Tibial nerve (tissue), 4 donors: ENCODE measurements around the gene CCDC188.

Experiments used
- EP300 ChIP-seq, 2 donors: sonication (generic); formaldehyde crosslinking; IDR thresholded peaks; one replicate each; pipeline ENCODE4 v1.6.1; 2017; ENCODE audit warnings: antibody characterized with exemption in 2 of 2, mild to moderate bottlenecking in 1 of 2
- TF ChIP-seq, protein P1 (sequence below), 5 experiments: fragments of 200-600 bp in 3 of 5; fragments of 450-650 bp in 2 of 5; sonication (generic) in 3 of 5; IDR thresholded peaks; one replicate each; pipeline ENCODE4 v1.5.1; 2016 to 2019; ENCODE audit warnings: antibody characterized with exemption in 5 of 5, mild to moderate bottlenecking in 3 of 5, moderate library complexity in 2 of 5

DNA sequence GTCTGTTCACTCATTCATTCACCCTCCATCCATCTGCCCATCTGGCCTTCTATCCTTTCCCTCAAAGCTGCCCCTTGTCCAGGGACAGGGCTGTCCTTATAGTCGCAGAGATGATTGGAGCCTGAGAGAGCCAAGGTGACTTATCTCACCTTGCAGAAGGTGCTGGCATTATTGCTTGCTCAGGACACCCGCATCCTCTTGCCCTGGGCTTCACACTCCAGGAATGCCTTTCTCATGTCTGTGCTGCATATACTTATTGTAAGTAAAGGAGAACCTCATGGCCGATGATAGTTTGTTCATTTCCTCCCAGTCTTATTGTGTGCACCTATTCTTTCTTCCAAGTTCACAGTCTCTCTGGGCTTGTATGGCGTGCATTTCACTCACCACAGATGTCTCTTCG is 49.1 kb upstream of the CCDC188 start:
- TF ChIP-seq, protein P1, sequence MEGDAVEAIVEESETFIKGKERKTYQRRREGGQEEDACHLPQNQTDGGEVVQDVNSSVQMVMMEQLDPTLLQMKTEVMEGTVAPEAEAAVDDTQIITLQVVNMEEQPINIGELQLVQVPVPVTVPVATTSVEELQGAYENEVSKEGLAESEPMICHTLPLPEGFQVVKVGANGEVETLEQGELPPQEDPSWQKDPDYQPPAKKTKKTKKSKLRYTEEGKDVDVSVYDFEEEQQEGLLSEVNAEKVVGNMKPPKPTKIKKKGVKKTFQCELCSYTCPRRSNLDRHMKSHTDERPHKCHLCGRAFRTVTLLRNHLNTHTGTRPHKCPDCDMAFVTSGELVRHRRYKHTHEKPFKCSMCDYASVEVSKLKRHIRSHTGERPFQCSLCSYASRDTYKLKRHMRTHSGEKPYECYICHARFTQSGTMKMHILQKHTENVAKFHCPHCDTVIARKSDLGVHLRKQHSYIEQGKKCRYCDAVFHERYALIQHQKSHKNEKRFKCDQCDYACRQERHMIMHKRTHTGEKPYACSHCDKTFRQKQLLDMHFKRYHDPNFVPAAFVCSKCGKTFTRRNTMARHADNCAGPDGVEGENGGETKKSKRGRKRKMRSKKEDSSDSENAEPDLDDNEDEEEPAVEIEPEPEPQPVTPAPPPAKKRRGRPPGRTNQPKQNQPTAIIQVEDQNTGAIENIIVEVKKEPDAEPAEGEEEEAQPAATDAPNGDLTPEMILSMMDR (IDR thresholded peaks at IDR 0.05): no peak
- TF ChIP-seq EP300 (IDR thresholded peaks at IDR 0.05): no peak
